Peyer's patch (tissue), 4 donors: ENCODE data around the gene BCAN. TPM values are rescaled to one million over a fixed set of nuclear protein-coding genes. Genes with fewer than 3 reads are reported as not detected.

Experiments used
- DNase-seq, 3 donors: peaks; one replicate each; pipeline ENCODE4 v3.0.0-alpha.2; 2017 to 2019
- H3K27ac ChIP-seq, 4 donors: fragments of 200-600 bp; sonication (generic); one replicate each; pipeline ENCODE4 v1.5.1; 2016 to 2019
- H3K27me3 ChIP-seq, 2 donors: fragments of 200-600 bp; sonication (generic); one replicate each; pipeline ENCODE4 v1.5.1; 2019
- H3K36me3 ChIP-seq, 3 donors: fragments of 200-600 bp; sonication (generic); one replicate each; pipeline ENCODE4 v1.5.1; 2016 to 2019
- H3K4me1 ChIP-seq, 4 donors: fragments of 200-600 bp; sonication (generic); one replicate each; pipeline ENCODE4 v1.5.1; 2016 to 2019
- H3K4me3 ChIP-seq, 4 donors: fragments of 200-600 bp; sonication (generic); 1 replicate in 3 of 4; 2 replicates in 1 of 4; pipeline ENCODE4 v1.5.1; 2016 to 2019; ENCODE audit warnings: mild to moderate bottlenecking in 1 of 4
- H3K9me3 ChIP-seq, 4 donors: fragments of 200-600 bp; sonication (generic); one replicate each; pipeline ENCODE4 v1.5.1; 2016 to 2019; ENCODE audit warnings: mild to moderate bottlenecking in 1 of 4
- CTCF ChIP-seq, 6 experiments: fragments of 450-650 bp in 4 of 6; fragments of 200-600 bp in 2 of 6; sonication (generic) in 1 of 6; IDR thresholded peaks; one replicate each; pipeline ENCODE4 v1.5.1; 2017 to 2019; ENCODE audit warnings: antibody characterized with exemption in 6 of 6, mild to moderate bottlenecking in 3 of 6, moderate library complexity in 1 of 6
- POLR2A ChIP-seq, 2 donors: fragments of 450-650 bp; IDR thresholded peaks; one replicate each; pipeline ENCODE4 v1.5.1; 2017; ENCODE audit warnings: antibody characterized with exemption in 2 of 2, mild to moderate bottlenecking in 2 of 2, moderate library complexity in 2 of 2
- total RNA-seq, 4 donors: library from RNA; depleted of rRNA; stranded (reverse); fragments of >200 nt; gene quantifications; one replicate each; pipeline ENCODE4 v1.1.0, GENCODE V29; 2016

BCAN gene
- total RNA-seq, 4 donors from 2014 or later = 0.28 to 1.3 TPM; not detected in 2

DNA sequence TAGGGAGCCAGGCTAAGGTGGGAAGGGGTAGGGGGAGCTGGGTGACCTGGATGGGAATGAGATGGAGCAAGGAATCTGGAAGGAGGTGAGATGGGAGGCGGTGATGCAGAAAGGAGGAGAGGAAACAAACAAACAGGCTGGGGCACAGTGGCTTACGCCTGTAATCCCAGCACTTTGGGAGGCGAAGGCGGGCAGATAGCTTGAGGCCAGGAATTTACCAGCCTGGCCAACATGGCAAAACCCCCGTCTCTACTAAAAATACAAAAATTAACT is 52.7 kb downstream of the BCAN start:
- no peaks in the 10 kb centered on the region for H3K9me3 ChIP-seq
- peaks cover 0 to 14% (median 0%) of the 10 kb centered on the region in 4 donors for H3K4me1 ChIP-seq
- DNase-seq = no peak
- no peak overlapping the region for H3K4me3 ChIP-seq
- H3K36me3 ChIP-seq = no peaks in the 10 kb centered on the region
- TF ChIP-seq CTCF (IDR thresholded peaks at IDR 0.05) (no peak), POLR2A (IDR thresholded peaks at IDR 0.05) (no peak)
- H3K27ac ChIP-seq = no peak overlapping the region
- peaks cover 0 to 8% of the 10 kb centered on the region in 2 donors for H3K27me3 ChIP-seq

GRCh38 chr1:156696755-156697154 is 54.8 kb downstream of the BCAN start:
- no peak for TF ChIP-seq POLR2A (IDR thresholded peaks at IDR 0.05)
- TF ChIP-seq CTCF (IDR thresholded peaks at IDR 0.05) = no peak
- H3K9me3 ChIP-seq = no peaks in the 10 kb centered on the region
- H3K27me3 ChIP-seq = no peaks in the 10 kb centered on the region
- H3K27ac ChIP-seq = no peak overlapping the region
- no peak for DNase-seq
- no peak overlapping the region for H3K4me3 ChIP-seq
- H3K4me1 ChIP-seq = peaks cover 0 to 10% (median 0%) of the 10 kb centered on the region in 4 donors
- H3K36me3 ChIP-seq = no peaks in the 10 kb centered on the region

DNA sequence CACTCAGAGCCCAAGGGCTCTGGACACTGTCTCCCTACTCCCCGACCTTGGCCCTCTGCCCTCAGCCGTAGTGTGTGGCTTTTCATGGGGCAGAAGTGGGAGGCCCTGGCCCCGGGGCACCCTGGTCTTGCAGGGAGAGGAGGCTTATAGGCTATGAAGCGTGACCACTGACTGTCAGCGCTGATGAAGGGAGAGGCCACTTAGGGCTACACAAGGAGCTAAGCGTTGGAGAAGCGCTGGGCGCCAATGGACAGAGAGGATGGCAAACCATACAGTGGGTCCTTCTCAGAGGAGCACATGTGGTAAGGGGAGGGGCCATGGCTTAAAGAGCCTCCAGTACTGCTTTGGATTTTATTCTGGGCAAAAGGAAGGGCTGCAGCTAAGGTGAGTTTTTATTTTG is 55.6 kb downstream of the BCAN start:
- Histone ChIP-seq H3K4me1 (peaks cover 0 to 8% (median 0%) of the 10 kb centered on the region in 4 donors), H3K4me3 (no peak overlapping the region), H3K27ac (no peak overlapping the region), H3K27me3 (no peaks in the 10 kb centered on the region), H3K9me3 (no peaks in the 10 kb centered on the region), H3K36me3 (no peaks in the 10 kb centered on the region)
- DNase-seq = no peak
- TF ChIP-seq POLR2A (IDR thresholded peaks at IDR 0.05) = no peak
- no peak for TF ChIP-seq CTCF (IDR thresholded peaks at IDR 0.05)

GRCh38 chr1:156698995-156699394 is 57.1 kb downstream of the BCAN start:
- no peak for TF ChIP-seq POLR2A (IDR thresholded peaks at IDR 0.05)
- TF ChIP-seq CTCF (IDR thresholded peaks at IDR 0.05) = no peak
- Histone ChIP-seq H3K4me1 (no peaks in the 10 kb centered on the region), H3K4me3 (no peak overlapping the region), H3K27ac (no peak overlapping the region), H3K36me3 (no peaks in the 10 kb centered on the region), H3K9me3 (no peaks in the 10 kb centered on the region), H3K27me3 (no peaks in the 10 kb centered on the region)
- no peak for DNase-seq

DNA sequence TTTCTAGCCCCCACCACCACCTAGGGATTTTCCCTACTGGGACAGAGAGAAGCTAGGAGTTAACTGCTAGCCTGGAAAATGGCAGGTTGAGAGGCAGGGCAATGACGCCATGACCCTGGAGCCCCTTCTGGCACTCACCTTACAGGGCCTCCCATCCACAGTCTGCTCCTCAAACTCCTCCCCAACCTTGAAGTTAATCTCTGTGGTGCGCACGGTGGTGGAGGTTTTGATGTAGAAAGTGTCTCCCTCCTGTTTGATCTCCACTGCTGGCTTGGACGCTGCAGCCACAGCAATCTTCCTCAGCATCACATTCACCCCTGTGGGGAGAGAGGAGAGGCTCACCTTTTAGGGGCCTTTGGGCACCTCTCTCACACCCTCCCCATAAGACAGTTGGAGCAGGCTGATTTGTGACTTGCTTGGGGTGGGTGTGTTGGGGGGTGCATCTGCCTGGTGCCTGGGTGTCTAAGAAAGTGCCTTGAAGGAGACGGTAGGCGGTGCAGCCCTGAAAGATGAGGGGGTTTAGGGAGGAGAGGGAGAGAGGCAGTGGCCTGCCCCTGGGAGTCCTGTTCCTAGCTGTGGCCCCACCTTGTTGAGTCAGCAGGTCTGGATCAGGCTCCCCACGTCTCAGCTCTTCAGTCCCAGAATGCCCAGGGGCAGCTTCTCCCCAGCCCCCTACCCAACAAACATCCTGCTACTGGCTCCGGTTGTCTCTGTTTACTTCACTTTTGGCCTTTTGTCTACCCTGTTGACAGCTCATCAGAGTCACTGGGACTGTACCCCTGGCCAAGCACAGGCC is 59.0 kb downstream of the BCAN start:
- H3K4me3 ChIP-seq = no peak overlapping the region
- no peaks in the 10 kb centered on the region for H3K27me3 ChIP-seq
- DNase-seq = no peak
- no peak for TF ChIP-seq POLR2A (IDR thresholded peaks at IDR 0.05)
- no peak for TF ChIP-seq CTCF (IDR thresholded peaks at IDR 0.05)
- peaks cover 7 to 17% (median 15%) of the 10 kb centered on the region in 4 donors for H3K4me1 ChIP-seq
- no peaks in the 10 kb centered on the region for H3K9me3 ChIP-seq
- no peak overlapping the region for H3K27ac ChIP-seq
- H3K36me3 ChIP-seq = no peaks in the 10 kb centered on the region
